GM12891 (cell line): Measurements from ENCODE around the gene BAZ1B.

ENCODE experiments used
- PAX5 ChIP-seq: IDR thresholded peaks from 2 replicates; pipeline ENCODE4 v1.6.1; 2011; ENCODE audit warnings: low read length, moderate library complexity, mild to moderate bottlenecking; ENCODE audit not compliant: insufficient read depth, severe bottlenecking
- POLR2A ChIP-seq: IDR thresholded peaks from 2 replicates; pipeline ENCODE4 v1.6.1; 2011; ENCODE audit warnings: low read depth, low read length, control low read depth
- POLR2AphosphoS5 ChIP-seq: IDR thresholded peaks from 2 replicates; pipeline ENCODE4 v1.6.1; 2011; ENCODE audit warnings: low read depth, low read length, control low read depth
- POU2F2 ChIP-seq: IDR thresholded peaks from 2 replicates; pipeline ENCODE4 v1.6.1; 2011; ENCODE audit warnings: low read depth, mild to moderate bottlenecking, control low read depth, low read length, moderate library complexity
- SPI1 ChIP-seq: IDR thresholded peaks from 2 replicates; pipeline ENCODE4 v1.6.1; 2011; ENCODE audit warnings: low read depth, low read length, control low read depth
- TAF1 ChIP-seq: IDR thresholded peaks from 2 replicates; pipeline ENCODE4 v1.6.1; 2011; ENCODE audit warnings: low read depth, low read length, control low read depth

DNA sequence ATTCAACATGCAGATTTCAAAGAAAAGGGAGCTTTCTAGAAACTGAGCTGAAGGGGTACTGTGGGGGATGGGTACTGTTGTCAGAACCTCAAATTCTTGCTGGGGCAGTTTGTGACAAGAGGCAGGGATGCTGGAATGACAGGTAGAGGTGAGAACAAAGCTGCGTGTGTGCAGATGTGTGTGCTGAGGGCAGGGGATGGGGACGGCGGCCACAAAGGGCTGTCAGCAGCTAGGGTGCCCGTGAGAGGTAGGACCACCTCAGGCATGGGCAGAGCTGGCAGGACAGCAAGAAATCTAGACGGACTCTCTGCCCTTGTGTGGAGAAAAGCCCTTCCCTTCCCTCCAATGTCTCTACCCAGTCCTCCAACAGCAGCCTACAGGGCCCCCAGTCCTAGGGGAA is 14.4 kb upstream of the BAZ1B start:
- TF ChIP-seq POLR2A (no peak), SPI1 (no peak), POLR2AphosphoS5 (no peak), PAX5 (no peak), TAF1 (no peak), POU2F2 (no peak)
